ENCODE measurements around the gene TCEA2.
A peak's percentile ranks its signal among the peaks of the same experiment; 100 is the strongest.

TCEA2 gene

GRCh38 chr20:64035933-64036345 is 27.1 kb upstream of the TCEA2 start, which contains the start of gene C20orf204:
Gene C20orf204, plus strand, starts transcription at chr20:64036182. Its CDS starts 142 bp downstream, at chr20:64036324.
- no peak for DNase-seq

GRCh38 chr20:64036346-64037198 is 26.4 kb upstream of the TCEA2 start:
- no peak for DNase-seq

DNA sequence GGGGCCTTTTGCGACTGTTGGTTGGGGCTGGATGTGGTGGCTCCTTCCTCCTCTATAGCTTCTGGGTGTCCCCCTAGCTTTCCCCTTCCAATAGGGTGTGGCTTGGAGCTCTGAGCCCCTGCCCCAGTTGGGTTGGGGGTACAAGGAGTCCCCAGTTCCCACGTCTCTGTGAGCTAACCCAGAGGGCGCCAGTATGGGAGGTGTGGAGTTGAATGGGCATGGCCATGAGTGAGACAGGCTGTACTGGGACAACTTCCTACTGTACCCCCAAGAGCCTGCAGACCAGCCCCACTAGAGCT is 25.9 kb upstream of the TCEA2 start:
- DNase-seq: no peak

DNA sequence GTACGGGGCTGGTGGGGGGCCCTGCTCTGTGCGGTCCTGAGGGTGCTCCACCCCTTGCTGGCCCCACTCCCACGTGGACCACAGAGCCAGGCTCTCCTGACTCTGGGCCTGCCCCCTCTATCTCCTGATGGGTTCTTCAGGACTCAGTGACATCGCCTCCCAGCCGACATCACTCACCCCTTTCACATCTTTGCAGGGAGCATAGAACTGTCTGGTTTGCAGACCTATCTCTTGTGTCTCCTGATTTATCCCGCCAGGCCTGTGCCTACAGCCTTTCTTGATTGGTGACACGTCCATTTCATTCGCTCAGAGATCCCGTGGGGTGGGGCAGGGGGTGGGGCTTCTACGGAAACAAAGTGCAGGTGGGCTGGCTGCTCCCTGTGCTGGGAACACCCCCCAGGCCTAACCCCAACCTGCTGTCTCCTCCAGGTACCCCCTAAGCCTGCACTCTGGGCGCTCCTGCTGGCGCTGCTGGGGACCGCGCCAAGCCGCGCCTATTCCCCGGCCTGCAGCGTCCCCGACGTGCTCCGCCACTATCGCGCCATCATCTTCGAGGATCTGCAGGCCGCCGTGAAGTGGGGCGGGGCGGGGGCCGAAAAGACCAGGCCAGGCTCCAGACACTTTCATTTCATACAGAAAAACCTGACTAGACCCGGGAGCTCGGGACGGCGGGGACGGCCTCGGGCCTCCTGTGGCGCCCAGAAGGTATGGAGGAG is 25.3 kb upstream of the TCEA2 start:
- no peak for DNase-seq

GRCh38 chr20:64038224-64038564 is 24.8 kb upstream of the TCEA2 start:
- no peak for DNase-seq

GRCh38 chr20:64038565-64039292 is 24.3 kb upstream of the TCEA2 start:
- peak; percentile 79 for DNase-seq

GRCh38 chr20:64039293-64040160 is 23.5 kb upstream of the TCEA2 start:
- DNase-seq: no peak

DNA sequence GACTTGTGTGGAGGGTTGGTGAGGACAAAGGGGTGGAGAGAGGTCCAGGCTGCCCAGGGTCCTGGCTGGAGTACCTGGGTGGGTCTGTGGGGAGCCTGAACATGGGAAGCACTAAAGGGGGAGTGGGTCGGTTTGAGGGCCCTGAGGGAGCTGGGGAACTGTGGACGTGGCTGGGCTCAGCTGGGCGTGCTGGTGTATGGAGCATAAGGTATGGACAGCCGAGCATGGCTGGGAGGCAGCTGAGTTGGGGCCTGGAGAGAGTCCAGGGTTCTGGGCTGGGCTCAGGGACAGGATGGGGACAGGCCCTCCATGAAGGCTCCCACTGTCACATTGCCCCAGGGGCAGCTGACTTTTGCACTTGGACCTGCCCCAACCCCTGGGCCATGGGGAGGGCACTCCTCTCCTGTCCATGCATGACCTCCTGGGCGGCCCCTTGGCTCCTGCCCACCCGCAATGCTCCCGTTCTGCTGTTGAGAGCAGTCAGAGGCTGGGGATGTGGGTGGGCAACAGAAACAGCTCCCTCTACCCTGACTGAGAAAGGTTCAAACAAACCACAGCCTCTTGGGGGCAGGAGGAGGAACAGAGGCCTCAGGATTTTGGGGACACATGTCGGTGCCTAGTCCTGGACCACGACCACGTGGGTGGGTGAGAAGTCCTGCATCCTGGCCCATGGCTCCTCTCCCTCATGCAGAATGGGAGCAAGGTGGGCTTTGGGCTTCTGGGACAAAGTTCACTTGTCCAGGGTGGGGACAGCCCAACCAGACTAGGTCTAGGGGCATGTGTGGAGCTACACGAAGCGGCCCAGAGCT is 22.6 kb upstream of the TCEA2 start:
- no peak for DNase-seq

DNA sequence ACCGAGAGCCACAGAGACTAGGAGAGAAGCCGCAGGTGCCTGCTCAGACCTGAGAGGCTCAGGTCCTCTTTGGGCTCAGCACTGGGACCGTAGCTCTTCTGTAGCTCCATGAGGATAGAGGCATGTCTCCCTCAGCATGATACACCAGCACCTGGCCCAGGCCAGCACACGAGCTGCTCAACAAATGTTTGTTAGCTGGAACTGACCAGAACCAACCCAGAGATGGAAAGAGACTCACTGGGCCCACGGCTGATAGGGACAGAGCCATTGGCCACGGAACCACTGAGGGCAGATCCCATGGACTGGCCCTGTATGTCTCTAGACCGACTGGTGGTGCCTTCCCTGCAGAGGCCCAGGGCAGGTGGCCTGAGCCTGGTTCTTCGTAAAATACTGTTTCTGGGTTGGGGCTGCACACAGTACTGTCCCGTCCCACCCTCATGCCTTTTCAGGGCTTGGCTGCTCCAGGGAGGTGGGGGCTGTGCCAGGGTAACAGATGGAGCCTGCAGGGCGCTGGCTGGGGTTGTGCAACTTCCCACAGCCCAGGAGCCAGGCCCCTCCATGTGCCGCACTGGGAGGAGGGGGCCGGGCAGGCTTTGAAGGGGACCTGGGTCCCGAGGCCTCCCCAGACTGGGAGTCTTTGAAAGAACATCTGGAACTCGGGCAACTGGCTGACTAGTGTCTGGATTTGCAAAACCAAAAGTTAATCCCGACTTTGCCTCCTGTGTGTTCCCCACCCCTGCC is 21.8 kb upstream of the TCEA2 start:
- DNase-seq: no peak

- DNase-seq: no peak
These were observed 21.3 kb upstream of the TCEA2 start for GRCh38 chr20:64041781-64042053.

- no peak for DNase-seq
These were observed 20.8 kb upstream of the TCEA2 start for GRCh38 chr20:64042054-64042781.

DNA sequence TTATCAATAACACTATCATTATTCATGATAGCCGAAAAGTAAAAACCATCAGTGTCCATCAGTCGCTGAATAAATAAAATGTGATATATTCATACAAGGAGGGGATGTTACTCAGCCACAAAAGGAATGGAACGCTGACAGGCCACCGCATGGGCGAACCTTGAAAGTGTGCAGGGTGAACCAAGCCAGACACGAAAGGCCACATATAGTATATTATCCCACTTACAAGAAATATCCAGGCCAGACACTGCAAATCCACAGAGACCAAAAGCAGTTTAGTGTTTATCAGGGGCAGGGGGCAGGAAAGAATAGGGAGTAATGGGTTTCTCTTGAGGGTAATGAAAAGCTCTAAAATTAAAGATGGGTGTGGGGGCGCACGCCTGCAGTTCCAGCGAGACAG is 19.2 kb upstream of the TCEA2 start:
- DNase-seq: no peak

DNA sequence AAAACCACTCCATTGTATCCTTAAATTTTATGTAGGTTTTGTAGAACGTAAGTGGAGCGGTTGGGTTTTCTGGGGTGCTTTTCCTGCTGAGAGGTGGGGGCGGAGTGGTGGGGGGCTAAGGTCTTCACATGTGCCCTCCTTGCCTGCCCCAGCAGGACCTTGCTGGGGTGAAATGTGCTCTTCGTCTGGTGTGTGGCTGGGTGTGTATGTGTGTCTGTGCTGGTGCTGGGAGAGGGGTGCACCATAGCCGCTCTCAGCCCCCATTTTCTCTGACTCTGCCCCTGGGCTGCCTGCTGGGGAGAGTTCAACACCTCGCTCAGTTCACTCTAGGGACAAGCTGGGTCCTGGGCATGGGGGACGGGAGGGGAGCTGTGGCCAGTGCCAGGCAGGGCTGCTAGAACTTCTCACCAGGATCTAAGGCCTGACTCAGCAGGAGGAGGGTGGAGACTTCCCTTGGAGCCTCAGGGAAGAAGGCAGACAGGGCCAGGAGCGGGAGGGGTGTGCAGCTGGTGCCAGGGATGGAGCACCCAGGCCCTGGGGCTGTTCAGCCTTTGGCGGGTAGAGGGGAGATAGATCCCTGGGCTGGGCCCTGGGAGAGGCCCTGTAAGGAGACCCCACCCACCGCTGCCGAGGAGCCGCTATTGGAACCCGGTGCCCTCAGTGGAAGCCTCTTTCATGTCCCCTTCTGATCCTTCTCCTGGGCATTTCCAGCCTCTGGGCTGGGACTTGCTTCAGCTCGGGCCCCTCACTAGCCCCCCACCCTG is 18.3 kb upstream of the TCEA2 start:
- no peak for DNase-seq

GRCh38 chr20:64045346-64046011 is 17.5 kb upstream of the TCEA2 start:
- DNase-seq: no peak

GRCh38 chr20:64047046-64047389 is 16.0 kb upstream of the TCEA2 start:
- DNase-seq: no peak

GRCh38 chr20:64047968-64048401 is 15.0 kb upstream of the TCEA2 start:
- no peak for DNase-seq

- no peak for DNase-seq
These were observed 14.5 kb upstream of the TCEA2 start for GRCh38 chr20:64048402-64049044.

GRCh38 chr20:64049060-64049877 is 13.7 kb upstream of the TCEA2 start, which contains the start of gene SOX18:
Gene SOX18, minus strand, starts transcription at chr20:64049639. Its CDS starts 123 bp downstream, at chr20:64049516.
- no peak for DNase-seq
